Stomach (tissue), 9 donors: ENCODE results near the gene MCRIP2. TPM values are rescaled to one million over a fixed set of nuclear protein-coding genes. Genes with fewer than 3 reads are reported as not detected.
A peak's percentile ranks its signal among the peaks of the same experiment; 100 is the strongest.

Experiments used
- DNase-seq, 2 donors: peaks; one replicate each; pipeline versions ENCODE4 v3.0.0 to v3.0.0-alpha.2; 2013 to 2019
- H3K27ac ChIP-seq, 5 donors: fragments of 200-600 bp in 4 of 5; sonication (generic) in 4 of 5; one replicate each; pipeline ENCODE4 v1.5.1; 2013 to 2019; ENCODE audit warnings: mild to moderate bottlenecking in 1 of 5, moderate library complexity in 1 of 5
- H3K27me3 ChIP-seq, 3 donors: fragments of 200-600 bp; sonication (generic); one replicate each; pipeline ENCODE4 v1.5.1; 2017 to 2019; ENCODE audit warnings: mixed run types in 1 of 3
- H3K36me3 ChIP-seq, 4 donors: fragments of 200-600 bp; sonication (generic); 1 replicate in 3 of 4; 2 replicates in 1 of 4; pipeline ENCODE4 v1.5.1; 2016 to 2019
- H3K4me1 ChIP-seq, 4 donors: fragments of 200-600 bp; sonication (generic); one replicate each; pipeline ENCODE4 v1.5.1; 2016 to 2019
- H3K4me3 ChIP-seq, 4 donors: fragments of 200-600 bp; sonication (generic) in 3 of 4; one replicate each; pipeline ENCODE4 v1.5.1; 2016 to 2019; ENCODE audit warnings: mild to moderate bottlenecking in 1 of 4
- H3K9me3 ChIP-seq, 4 donors: fragments of 200-600 bp; sonication (generic); one replicate each; pipeline ENCODE4 v1.5.1; 2016 to 2019
- EP300 ChIP-seq: sonication (generic); formaldehyde crosslinking; IDR thresholded peaks from one replicate; pipeline ENCODE4 v1.6.1; 2017; ENCODE audit warnings: antibody characterized with exemption
- POLR2A ChIP-seq, 4 donors: fragments of 450-650 bp; IDR thresholded peaks; one replicate each; pipeline ENCODE4 v1.6.1; 2016; ENCODE audit warnings: antibody characterized with exemption in 4 of 4, control low read depth in 2 of 4, mild to moderate bottlenecking in 1 of 4, moderate library complexity in 1 of 4
- POLR2AphosphoS5 ChIP-seq, 3 donors: sonication (generic); formaldehyde crosslinking; IDR thresholded peaks; one replicate each; pipeline ENCODE4 v1.6.1; 2016; ENCODE audit warnings: antibody characterized with exemption in 3 of 3
- WGBS, 5 donors: extraction: QIAGEN DNeasy Blood & Tissue Kit in 3 of 5; methylation state at CpG; one replicate each; pipeline versions ENCODE4 v1.1.5 to v1.1.7; 2013 to 2018; 5-methylcytosine and 5-hydroxymethylcytosine counted together
- intact Hi-C: fragments of 100-400 bp; cut with DNase I; formaldehyde crosslinking; loops from one replicate; pipeline ENCODE4 v1.15.1; 2023; ENCODE audit warnings: low total_unique reads
- polyA plus RNA-seq, 3 donors: library from polyadenylated mRNA; stranded (reverse); fragments of 200-250 nt; gene quantifications; one replicate each; pipeline ENCODE4 v1.2.3, GENCODE V29; 2013
- total RNA-seq, 5 donors: library from RNA; depleted of rRNA; stranded (reverse); fragments of >200 nt; gene quantifications; one replicate each; pipeline versions ENCODE4 v1.1.0 to v1.2.3, GENCODE V29; 2014 to 2016
- TF ChIP-seq, protein P1 (sequence below), 7 experiments: fragments of 450-650 bp in 4 of 7; fragments of 200-600 bp in 3 of 7; sonication (generic) in 3 of 7; IDR thresholded peaks; one replicate each; pipeline ENCODE4 v1.5.1; 2016 to 2019; ENCODE audit warnings: antibody characterized with exemption in 7 of 7, control low read depth in 2 of 7, mild to moderate bottlenecking in 1 of 7
- donor health status: healthy with polysubstance abuse.
- donor health status: Bipolar disorder and iron deficiency.
- donor health status: healthy.

The MCRIP2 gene
- total and polyA plus RNA-seq, 8 donors = 14.0 to 440 (median 89.5) TPM

DNA sequence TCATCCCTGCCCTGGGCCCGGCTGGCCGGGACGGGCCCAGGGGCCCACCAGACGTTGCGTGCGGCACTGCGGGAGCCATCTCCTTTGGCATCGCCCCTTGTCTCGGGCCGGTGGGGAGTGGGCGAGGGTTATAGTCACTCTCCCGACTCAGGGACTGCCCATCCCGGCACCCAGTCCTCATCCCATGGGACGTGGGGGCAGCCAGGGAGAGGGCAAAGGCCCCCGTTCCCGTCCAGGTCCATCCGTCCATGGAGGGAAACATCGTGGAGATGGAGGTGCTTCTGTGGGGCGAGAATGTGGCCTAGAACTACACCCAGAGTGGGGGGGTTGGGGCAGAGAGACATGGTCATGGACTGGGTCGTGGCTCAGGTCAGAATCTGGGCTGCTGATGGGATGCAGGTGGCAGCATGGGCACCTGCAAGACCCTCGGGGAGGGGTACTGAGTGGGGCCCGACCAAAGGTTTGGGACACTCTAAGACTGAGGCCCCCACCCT lies 5.1 kb downstream of the MCRIP2 start:
- peaks cover 0 to 5% (median 2%) of the 10 kb centered on the region in 4 donors for H3K36me3 ChIP-seq
- no peak for DNase-seq
- H3K4me3 ChIP-seq = peak overlapping the region in 1 of 4 donors; percentile 28
- no peak for TF ChIP-seq EP300
- TF ChIP-seq, protein P1, sequence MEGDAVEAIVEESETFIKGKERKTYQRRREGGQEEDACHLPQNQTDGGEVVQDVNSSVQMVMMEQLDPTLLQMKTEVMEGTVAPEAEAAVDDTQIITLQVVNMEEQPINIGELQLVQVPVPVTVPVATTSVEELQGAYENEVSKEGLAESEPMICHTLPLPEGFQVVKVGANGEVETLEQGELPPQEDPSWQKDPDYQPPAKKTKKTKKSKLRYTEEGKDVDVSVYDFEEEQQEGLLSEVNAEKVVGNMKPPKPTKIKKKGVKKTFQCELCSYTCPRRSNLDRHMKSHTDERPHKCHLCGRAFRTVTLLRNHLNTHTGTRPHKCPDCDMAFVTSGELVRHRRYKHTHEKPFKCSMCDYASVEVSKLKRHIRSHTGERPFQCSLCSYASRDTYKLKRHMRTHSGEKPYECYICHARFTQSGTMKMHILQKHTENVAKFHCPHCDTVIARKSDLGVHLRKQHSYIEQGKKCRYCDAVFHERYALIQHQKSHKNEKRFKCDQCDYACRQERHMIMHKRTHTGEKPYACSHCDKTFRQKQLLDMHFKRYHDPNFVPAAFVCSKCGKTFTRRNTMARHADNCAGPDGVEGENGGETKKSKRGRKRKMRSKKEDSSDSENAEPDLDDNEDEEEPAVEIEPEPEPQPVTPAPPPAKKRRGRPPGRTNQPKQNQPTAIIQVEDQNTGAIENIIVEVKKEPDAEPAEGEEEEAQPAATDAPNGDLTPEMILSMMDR (IDR thresholded peaks at IDR 0.05) = no peak
- no peak for TF ChIP-seq POLR2AphosphoS5 (IDR thresholded peaks at IDR 0.05)
- TF ChIP-seq POLR2A (IDR thresholded peaks at IDR 0.05) = no peak
- intact Hi-C loops = no loop called here
- H3K27ac ChIP-seq = peak overlapping the region; percentile 88 to 95 (median 90)
- H3K27me3 ChIP-seq = no peaks in the 10 kb centered on the region
- 61 to 66% (median 63%) methylated on average over 21 to 22 of the region's 22 CpGs for WGBS, 5 donors
- peaks cover 66 to 89% (median 84%) of the 10 kb centered on the region in 4 donors for H3K4me1 ChIP-seq
- H3K9me3 ChIP-seq = no peaks in the 10 kb centered on the region

GRCh38 chr16:647173-647902 lies 5.7 kb downstream of the MCRIP2 start:
- TF ChIP-seq EP300 (no peak), POLR2A (IDR thresholded peaks at IDR 0.05) (no peak), POLR2AphosphoS5 (IDR thresholded peaks at IDR 0.05) (no peak)
- TF ChIP-seq, protein P1 (IDR thresholded peaks at IDR 0.05) = no peak
- peak in 1 of 2 donors; percentile 70 for DNase-seq
- Histone ChIP-seq H3K4me1 (peaks cover 63 to 87% (median 83%) of the 10 kb centered on the region in 4 donors), H3K27ac (peak overlapping the region; percentile 88 to 95 (median 90)), H3K9me3 (no peaks in the 10 kb centered on the region), H3K36me3 (peaks cover 0 to 10% (median 8%) of the 10 kb centered on the region in 4 donors), H3K27me3 (no peaks in the 10 kb centered on the region), H3K4me3 (peak overlapping the region in 1 of 4 donors; percentile 99)
- intact Hi-C loops = no loop called here
- 45 to 70% (median 59%) methylated on average over 12 to 25 of the region's 25 CpGs for WGBS, 5 donors

- peak; percentile 76 to 83 for DNase-seq
- no peaks in the 10 kb centered on the region for H3K9me3 ChIP-seq
- no peaks in the 10 kb centered on the region for H3K27me3 ChIP-seq
- no peak for TF ChIP-seq POLR2A (IDR thresholded peaks at IDR 0.05)
- no peak for TF ChIP-seq EP300
- TF ChIP-seq, protein P1 (IDR thresholded peaks at IDR 0.05) = peak in 4 of 7 experiments; percentile 22 to 46 (median 32)
- TF ChIP-seq POLR2AphosphoS5 (IDR thresholded peaks at IDR 0.05) = peak in 2 of 3 donors; percentile 4 to 21
- WGBS, 5 donors = 18 to 47% (median 24%) methylated on average over 22 to 24 of the region's 24 CpGs
- peaks cover 0 to 18% (median 14%) of the 10 kb centered on the region in 4 donors for H3K36me3 ChIP-seq
- H3K4me3 ChIP-seq = peak overlapping the region; percentile 73 to 99 (median 90)
- H3K27ac ChIP-seq = peak overlapping the region; percentile 88 to 95 (median 90)
- intact Hi-C loops = no loop called here
- H3K4me1 ChIP-seq = peaks cover 54 to 78% (median 74%) of the 10 kb centered on the region in 4 donors
Observed at GRCh38 chr16:648071-648780, 6.6 kb downstream of the MCRIP2 start.
